Measurements from ENCODE around the gene S100A13.
"Not testable (repeated sequence)": the region's sequence is repeated elsewhere in the genome, so short reads cannot be mapped to it uniquely, and the experiment has no call there.

S100A13 gene

DNA sequence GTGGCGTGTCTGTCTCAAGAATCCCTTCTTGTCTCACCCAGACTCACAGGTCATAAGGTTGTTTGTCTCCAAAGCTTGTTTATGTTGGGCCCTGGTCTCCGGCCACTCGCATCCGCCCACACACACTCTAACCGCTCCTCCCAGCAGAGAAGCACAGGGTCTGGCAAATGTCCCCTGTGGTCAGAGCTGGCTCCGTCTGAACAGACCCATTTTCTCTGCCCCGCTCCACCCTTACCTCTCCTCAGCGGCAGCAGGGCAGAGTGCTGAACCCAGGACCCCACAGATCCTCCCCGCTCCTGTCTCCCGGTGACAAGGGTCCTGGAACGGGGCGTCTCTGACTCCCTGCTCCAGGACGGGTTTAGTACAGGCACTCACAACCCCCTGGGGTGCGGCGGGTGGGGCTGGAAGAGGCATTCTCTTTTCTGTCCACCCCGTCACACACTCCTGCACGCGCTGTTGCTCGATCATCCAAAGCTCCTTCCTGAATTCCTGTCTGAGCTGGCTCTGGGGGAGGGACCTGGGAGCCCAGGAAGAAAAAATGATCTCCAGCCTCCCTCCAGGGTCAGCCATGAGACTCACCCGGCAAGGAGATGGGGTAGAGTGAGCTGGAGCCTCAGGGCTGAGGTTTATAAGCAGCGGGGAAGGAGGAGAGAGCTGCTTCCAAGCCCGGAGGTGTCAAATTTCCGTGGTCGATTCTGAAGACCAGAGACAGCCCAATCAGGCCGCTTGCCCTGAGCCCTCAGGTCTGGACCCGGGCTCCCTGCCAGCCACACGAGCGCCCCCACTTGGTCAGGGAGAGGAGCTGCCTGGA, at the start of gene S100A13:
Gene S100A13 (minus strand): TSS at position 602 of the 811 bp plus-strand sequence. CDS start 1,033 bp downstream, outside the sequence.
- peak; percentile 94 for DNase-seq

DNA sequence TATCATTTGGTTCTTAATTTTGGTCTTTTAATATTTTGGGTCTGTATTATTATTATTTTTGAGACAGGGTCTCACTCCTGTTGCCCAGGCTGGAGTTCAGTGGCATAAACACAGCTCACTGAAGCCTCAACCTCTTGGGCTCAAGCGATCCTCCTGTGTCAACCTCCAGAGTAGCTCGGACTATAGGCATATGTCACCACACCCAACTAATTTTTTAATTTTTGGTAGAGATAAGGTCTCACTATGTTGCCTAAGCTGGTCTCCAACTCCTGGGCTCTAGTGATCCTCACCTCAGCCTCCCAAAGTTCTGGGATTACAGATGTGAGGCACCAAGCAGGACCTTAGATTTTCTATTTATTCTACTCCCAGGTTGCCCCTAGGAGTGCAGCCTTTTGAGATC, 46.2 kb upstream of the S100A13 start:
- no peak for DNase-seq

DNA sequence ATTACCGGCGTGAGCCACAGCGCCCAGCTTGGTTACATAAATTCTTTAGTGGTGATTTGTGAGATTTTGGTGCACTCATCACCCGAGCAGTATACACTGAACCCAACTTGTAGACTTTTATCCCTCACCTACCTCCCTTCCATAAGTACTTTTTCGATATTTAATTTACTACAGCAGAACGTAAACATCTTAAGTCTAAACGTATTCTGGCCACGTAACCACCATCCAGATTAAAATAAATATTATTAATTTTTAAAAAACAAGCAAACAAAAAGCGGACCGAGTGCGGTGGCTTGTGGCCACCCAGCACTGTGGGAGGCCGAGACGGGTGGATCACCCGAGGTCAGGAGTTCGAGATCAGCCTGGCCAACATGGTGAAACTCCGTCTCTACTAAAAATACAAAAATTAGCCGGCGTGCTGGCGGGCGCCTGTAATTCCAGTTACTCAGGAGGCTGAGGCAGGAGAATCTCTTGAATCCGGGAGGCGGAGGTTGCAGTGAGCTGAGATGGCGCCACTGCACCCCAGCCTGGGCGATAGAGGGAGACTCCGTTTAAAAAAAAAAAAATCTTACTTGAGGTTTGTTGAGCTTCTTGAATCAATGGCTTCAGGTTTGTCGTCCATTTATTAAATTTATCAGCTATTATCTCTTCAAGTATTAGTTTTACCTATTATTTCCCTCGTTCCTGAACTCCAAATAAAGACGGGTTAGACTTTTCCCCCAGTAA, 44.5 kb upstream of the S100A13 start:
- DNase-seq, result peak; percentile 89

GRCh38 chr1:153670859-153671627, 43.7 kb upstream of the S100A13 start, which contains the start of gene ILF2:
Gene ILF2, minus strand, starts transcription at chr1:153670993. Its CDS starts 71 bp downstream, at chr1:153670922.
- peak; percentile 100 for DNase-seq

DNA sequence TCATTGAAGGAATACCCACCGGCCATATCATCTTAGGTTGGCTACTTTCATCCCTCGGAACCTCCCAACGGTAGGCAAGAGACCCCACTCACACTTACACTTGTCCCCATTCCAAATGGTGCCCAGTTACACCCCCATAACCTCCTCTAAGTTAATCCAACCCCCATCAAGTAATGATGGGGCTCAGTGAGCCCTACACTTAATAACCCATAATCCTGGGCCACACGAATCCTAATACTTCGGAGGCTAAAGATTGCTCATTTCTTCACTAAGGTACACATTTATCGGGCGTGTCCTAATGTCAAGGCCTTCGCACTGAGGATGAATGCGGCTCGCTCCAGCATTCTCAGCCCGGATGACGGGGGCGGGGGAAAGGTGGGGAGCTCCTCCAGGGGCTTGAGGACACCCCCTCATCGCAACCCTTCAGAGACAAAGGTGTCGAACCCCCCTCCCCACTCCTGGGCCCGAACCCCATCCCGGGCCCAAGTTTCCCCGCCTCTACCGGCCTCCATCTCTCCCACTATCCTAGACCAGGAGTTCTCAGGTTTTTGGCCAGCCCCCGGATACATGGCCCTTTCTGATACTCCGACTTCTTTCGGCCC, 43.1 kb upstream of the S100A13 start:
- DNase-seq, result no peak

- DNase-seq, result no peak
Observed at GRCh38 chr1:153669606-153670005, 42.3 kb upstream of the S100A13 start.

DNA sequence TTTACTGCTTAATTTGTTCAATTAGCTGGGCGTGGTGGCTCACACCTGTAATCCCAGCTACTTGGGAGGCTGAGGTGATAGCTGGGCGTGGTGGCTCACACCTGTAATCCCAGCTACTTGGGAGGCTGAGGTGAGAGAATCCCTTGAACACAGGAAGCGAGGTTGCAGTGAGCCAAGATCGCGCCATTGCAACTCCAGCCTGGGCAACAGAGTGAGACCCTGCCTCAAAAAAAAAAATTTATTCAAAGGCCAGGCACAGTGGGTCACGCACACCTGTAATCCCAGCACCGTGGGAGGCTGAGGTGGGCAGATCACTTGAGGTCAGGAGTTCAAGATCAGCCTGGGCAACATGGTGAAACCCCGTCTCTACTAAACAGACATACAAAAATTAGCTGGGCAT, 41.4 kb upstream of the S100A13 start:
- not testable (repeated sequence) for DNase-seq

- DNase-seq, result no peak
Observed at GRCh38 chr1:153667439-153667838, 40.1 kb upstream of the S100A13 start.

- no peak for DNase-seq
Observed at GRCh38 chr1:153663211-153663610, 35.9 kb upstream of the S100A13 start.

GRCh38 chr1:153662269-153662668, 35.0 kb upstream of the S100A13 start:
- no peak for DNase-seq

GRCh38 chr1:153661111-153661708, 33.9 kb upstream of the S100A13 start:
- no peak for DNase-seq

GRCh38 chr1:153659656-153660055, 32.4 kb upstream of the S100A13 start:
- DNase-seq, result no peak

- DNase-seq, result no peak
Observed at GRCh38 chr1:153659175-153659534, 31.9 kb upstream of the S100A13 start.

GRCh38 chr1:153658400-153659174, 31.3 kb upstream of the S100A13 start, which contains the start of gene SNAPIN:
Gene SNAPIN, plus strand, starts transcription at chr1:153658703. Its CDS starts 41 bp downstream, at chr1:153658744.
- DNase-seq, result peak; percentile 96

DNA sequence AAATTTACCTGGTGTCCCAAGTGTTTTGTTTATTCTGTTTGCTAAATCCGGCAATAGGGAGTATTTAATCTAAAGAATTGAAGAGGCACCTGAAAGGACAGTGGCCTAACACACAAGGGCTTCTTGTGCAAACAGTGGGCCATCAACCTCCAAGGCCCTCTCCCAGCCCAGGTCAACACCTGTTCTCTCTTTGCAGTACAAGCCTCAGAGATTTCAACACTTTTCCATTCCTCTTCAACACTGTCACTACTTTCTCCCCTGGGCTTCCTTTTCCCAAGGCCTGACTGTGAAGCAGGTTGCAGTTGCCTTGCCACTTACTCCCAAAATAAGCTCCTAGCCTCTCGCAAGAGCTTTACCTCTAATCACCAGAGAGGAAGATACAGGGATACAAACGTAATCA, 28.0 kb upstream of the S100A13 start:
- no peak for DNase-seq

GRCh38 chr1:153652805-153653500, 25.6 kb upstream of the S100A13 start:
- no peak for DNase-seq

- no peak for DNase-seq
Observed at GRCh38 chr1:153651771-153652170, 24.5 kb upstream of the S100A13 start.

GRCh38 chr1:153649863-153650235, 22.5 kb upstream of the S100A13 start:
- DNase-seq, result no peak

GRCh38 chr1:153649137-153649862, 22.0 kb upstream of the S100A13 start:
- DNase-seq, result peak; percentile 63

- DNase-seq, result no peak
Observed at GRCh38 chr1:153648000-153648643, 20.8 kb upstream of the S100A13 start.
